NCI-H226 (cell line): ENCODE measurements around the gene FCER2.

Experiments used
- DNase-seq: peaks from one replicate; pipeline ENCODE4 v3.0.0-alpha.2; 2015

The FCER2 gene

GRCh38 chr19:7699417-7700401 lies 2.2 kb downstream of the FCER2 start:
- DNase-seq, result no peak

DNA sequence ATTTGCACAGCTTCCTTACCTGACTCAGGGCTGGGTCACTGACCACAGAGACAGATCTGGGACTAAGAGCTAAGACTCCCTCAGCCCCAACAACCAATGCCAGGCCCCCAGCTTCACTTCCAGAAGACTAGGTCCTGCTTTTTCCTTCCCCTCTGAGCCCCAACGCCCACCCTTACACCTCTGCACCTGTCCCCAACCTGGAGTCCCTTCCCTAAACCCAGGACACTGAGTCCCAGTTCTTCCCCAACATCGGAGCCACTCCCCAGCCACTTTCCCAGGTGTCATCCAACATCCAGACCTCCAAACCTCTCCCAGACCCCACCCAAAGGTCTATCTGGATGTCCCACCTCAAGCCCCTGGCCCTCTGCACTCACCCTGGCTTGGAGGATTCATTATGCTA lies 2.9 kb downstream of the FCER2 start:
- no peak for DNase-seq

- DNase-seq, result no peak
Observed at GRCh38 chr19:7698583-7698982, 3.3 kb downstream of the FCER2 start.

DNA sequence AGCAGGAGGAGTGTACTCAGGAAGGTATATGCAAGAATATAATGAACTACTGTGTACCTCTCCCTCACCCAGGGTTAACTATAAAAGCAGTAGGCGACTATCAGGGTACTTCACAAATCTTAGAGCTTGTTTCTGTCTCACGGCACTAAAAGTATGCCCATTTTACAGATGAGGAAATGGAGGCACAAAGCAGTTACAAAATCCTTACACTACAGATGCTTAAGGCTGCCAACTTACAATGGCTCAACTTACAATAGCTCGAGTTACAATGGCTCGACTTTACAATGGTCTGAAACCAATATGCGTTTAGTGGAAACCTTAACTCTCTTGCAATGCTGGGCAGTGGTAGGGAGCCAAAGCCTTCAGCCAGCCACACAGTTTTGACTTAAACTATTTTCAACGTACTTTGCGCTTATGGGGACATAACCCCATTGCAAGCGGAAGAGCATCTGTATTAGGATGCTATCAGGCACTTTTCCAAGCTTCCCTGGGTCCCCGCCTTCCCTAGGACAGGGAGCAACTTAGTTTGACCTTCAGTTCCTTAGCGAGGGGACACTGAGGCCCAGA lies 4.1 kb downstream of the FCER2 start:
- no peak for DNase-seq

DNA sequence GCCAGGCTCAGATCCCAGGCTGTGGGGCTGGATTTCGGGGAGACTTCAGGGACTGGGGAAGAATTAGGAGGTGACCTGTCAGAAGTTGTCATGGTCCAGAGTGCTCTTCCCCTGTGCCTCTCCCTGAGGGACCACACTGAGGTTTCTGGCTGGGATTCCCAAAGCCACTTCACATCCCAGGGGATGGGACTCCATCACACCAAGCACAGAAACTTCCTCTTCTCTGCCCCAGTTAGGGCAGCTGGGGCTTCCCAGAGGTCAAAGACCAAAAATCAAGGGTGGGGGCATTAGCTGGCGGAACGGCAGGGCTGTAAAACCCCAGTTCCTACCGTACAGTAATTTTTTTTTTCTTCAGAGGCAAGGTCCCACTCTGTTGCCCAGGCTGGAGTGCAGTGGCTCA lies 7.4 kb downstream of the FCER2 start:
- no peak for DNase-seq

- DNase-seq, result no peak
Observed at GRCh38 chr19:7692417-7693088, 9.4 kb downstream of the FCER2 start.

GRCh38 chr19:7691497-7691896 lies 10.4 kb downstream of the FCER2 start:
- no peak for DNase-seq

- DNase-seq, result no peak
Observed at GRCh38 chr19:7690779-7691258, 11.1 kb downstream of the FCER2 start.

GRCh38 chr19:7689165-7689564 lies 12.8 kb downstream of the FCER2 start:
- DNase-seq, result no peak

- no peak for DNase-seq
Observed at GRCh38 chr19:7687177-7687576, 14.8 kb downstream of the FCER2 start.

- DNase-seq, result peak; percentile 24
Observed at GRCh38 chr19:7685546-7686445, 16.1 kb downstream of the FCER2 start.

DNA sequence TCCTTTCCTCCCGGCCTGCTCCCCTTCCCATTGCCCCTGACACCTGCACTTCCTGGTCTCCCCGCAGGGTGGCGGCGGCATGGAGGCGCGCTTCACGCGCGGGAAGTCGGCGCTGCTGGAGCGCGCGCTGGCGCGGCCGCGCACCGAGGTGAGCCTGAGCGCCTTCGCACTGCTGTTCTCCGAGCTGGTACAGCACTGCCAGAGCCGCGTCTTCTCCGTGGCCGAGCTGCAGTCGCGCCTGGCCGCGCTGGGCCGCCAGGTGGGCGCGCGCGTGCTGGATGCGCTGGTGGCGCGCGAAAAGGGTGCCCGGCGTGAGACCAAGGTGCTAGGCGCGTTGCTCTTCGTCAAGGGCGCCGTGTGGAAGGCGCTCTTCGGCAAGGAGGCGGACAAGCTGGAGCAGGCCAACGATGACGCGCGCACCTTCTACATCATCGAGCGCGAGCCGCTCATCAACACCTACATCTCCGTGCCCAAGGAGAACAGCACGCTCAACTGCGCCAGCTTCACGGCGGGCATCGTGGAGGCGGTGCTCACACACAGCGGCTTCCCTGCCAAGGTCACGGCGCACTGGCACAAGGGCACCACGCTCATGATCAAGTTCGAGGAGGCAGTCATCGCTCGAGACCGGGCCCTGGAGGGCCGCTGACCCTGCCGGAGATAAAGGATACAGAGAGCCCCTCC lies 19.6 kb downstream of the FCER2 start:
- DNase-seq, result no peak

DNA sequence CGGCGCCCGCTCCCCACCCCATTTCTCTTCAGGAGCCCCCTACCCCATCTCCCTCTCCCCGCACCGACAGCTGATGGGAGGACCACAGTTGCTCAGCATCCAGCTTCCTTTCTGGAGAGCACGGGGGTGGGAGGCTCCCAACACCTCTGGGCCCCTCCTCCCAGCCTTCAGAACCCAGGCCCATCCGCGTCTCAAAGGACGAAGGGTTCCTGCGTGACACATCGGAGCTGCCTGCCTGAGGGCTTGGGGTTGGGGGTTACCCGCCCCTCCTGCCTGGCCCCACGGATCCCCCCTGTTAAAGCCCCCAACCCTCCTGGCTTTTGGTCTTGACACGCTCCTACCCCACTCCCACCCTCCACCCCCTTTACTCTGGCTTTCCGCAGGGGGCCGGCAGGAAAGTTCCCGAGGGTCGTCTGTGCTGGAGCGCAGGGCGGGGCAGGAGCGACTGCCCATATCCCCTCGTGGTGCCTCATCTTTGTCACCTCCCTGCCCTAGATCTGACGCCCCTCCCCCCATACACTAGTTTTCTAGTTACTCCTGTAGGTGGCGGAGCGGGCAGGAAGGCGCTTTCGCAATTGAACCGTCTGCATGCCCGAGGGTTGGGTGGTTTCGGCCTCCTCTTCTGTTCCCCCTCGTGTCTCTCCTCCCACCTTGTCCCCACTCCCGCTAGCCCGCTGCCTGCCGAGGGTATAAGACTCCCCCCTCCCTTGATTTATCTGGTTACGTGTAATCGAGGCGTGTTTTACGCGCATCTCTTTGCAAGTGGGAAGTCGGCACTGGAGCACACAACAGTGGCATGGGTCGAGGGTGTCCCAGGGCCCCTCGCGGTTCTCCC lies 20.4 kb downstream of the FCER2 start:
- DNase-seq, result peak; percentile 51

GRCh38 chr19:7680606-7681339 lies 21.2 kb downstream of the FCER2 start, which contains the start of gene TRAPPC5:
Gene TRAPPC5 (plus strand): TSS chr19:7680833. CDS start chr19:7682254, 1,421 bp downstream.
- peak; percentile 69 for DNase-seq

- DNase-seq, result no peak
Observed at GRCh38 chr19:7679771-7680605, 21.9 kb downstream of the FCER2 start.

GRCh38 chr19:7678971-7679751 lies 22.8 kb downstream of the FCER2 start:
- no peak for DNase-seq

- DNase-seq, result no peak
Observed at GRCh38 chr19:7677669-7678311, 24.1 kb downstream of the FCER2 start.

DNA sequence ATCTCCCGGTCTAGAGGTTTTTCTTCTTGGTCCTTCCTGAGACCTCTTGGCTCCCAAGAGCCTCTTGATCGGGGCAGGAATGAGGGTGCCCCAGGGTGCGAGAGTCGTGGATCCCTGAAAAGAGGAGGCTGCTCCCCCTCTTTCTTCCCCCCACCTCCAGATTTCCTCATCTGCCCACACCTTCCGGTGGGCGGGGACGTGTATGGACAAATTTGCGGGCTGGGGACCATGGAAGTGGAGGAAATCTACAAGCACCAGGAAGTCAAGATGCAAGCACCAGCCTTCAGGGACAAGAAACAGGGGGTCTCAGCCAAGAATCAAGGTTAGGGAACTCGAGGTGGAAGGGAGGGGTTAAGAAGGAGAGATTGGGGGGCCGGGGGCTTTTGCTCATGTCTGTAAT lies 25.1 kb downstream of the FCER2 start, which contains the start of gene MCEMP1:
Gene MCEMP1, plus strand, starts transcription at position 237 of the 400 bp plus-strand sequence. Its CDS starts 31 bp downstream, at position 268.
- no peak for DNase-seq
